ENCODE measurements around the gene UAP1.

The UAP1 gene

GRCh38 chr1:162557536-162557935 lies 4.0 kb upstream of the UAP1 start:
- no peak overlapping the region for H3K4me2 ChIP-seq (ENCODE audit: insufficient read depth, low read length)
- H3K79me2 ChIP-seq (ENCODE audit: insufficient read depth, low read length) = peaks cover 9% of the 10 kb centered on the region
- no peak overlapping the region for H3K9ac ChIP-seq (ENCODE audit: low read depth, low read length)
- TF ChIP-seq EZH2 (IDR thresholded peaks at IDR 0.05; ENCODE audit: borderline replicate concordance, low read depth, low read length, severe bottlenecking) = no peak
- no peak for TF ChIP-seq CTCF (IDR thresholded peaks at IDR 0.05; ENCODE audit: borderline replicate concordance, extremely low read depth, low read length, poor library complexity, severe bottlenecking)
- H3K27ac ChIP-seq (ENCODE audit: low read length) = no peak overlapping the region
- ATAC-seq (ENCODE audit: insufficient read depth, low read depth) (no peak), DNase-seq (no peak)
- H3K27me3 ChIP-seq (ENCODE audit: insufficient read depth, low read length, poor library complexity) = no peaks in the 10 kb centered on the region
- H3K9me3 ChIP-seq (ENCODE audit: insufficient read depth, low read length, severe bottlenecking) = no peaks in the 10 kb centered on the region
- H4K20me1 ChIP-seq (ENCODE audit: insufficient read depth, low read length) = no peaks in the 10 kb centered on the region
- no peak overlapping the region for H2AFZ ChIP-seq (ENCODE audit: low read depth, low read length)
- no peaks in the 10 kb centered on the region; the same call in 1 of the 2 replicates for H3K36me3 ChIP-seq (ENCODE audit: insufficient read depth, low read length)
- peaks cover 16% of the 10 kb centered on the region for H3K4me1 ChIP-seq (ENCODE audit: insufficient read depth, low read length)
- no peak overlapping the region for H3K4me3 ChIP-seq (ENCODE audit: low read depth in 1 of 2, low read length in 2 of 2)

DNA sequence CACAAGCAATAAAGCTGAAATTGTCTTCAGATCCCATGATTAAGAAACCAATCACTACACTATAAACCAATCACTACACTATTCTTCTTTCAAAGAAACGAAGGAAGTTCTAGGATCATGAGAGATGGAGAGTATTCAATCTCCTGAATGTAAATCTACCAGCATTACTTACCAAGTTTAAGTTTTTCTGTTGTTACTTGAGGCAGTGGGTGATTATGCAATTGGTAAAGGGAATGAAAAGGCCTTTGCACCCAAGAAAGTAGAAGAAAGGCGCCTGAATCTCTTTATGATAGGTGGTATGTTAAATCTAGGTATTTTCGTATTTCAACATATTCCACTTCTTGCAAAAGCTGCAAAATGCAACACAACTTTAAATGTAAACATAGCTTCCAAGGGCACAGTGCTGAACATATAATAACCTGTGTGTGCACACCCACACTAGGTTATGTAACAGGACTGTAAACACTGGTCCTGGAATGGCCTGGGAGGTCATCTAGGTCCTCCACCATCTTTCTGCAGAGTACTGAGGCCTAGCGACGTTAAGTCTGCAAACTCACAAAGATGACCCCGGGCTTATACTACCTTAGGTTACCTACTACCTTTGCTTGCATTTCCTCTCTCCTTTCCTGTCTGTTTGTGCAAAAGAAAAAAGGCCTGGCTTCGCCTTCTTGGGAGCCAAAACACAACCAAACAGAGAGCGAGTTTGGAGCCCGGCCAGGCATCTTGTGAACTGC lies 1.1 kb upstream of the UAP1 start:
- Histone ChIP-seq H4K20me1 (ENCODE audit: insufficient read depth, low read length) (no peaks in the 10 kb centered on the region), H3K4me1 (ENCODE audit: insufficient read depth, low read length) (peaks cover 25% of the 10 kb centered on the region), H3K27ac (ENCODE audit: low read length) (peak overlapping the region; percentile 83), H3K4me2 (ENCODE audit: insufficient read depth, low read length) (peak overlapping the region; percentile 93), H3K27me3 (ENCODE audit: insufficient read depth, low read length, poor library complexity) (no peaks in the 10 kb centered on the region), H2AFZ (ENCODE audit: low read depth, low read length) (peak overlapping the region; percentile 77), H3K36me3 (ENCODE audit: insufficient read depth, low read length) (no peaks in the 10 kb centered on the region; the same call in 1 of the 2 replicates), H3K9me3 (ENCODE audit: insufficient read depth, low read length, severe bottlenecking) (no peaks in the 10 kb centered on the region), H3K4me3 (ENCODE audit: low read depth in 1 of 2, low read length in 2 of 2) (peak overlapping the region; percentile 60 to 87), H3K9ac (ENCODE audit: low read depth, low read length) (peak overlapping the region; percentile 89), H3K79me2 (ENCODE audit: insufficient read depth, low read length) (peaks cover 22% of the 10 kb centered on the region)
- DNase-seq (no peak), ATAC-seq (ENCODE audit: insufficient read depth, low read depth) (no peak)
- TF ChIP-seq EZH2 (IDR thresholded peaks at IDR 0.05; ENCODE audit: borderline replicate concordance, low read depth, low read length, severe bottlenecking) = no peak
- no peak for TF ChIP-seq CTCF (IDR thresholded peaks at IDR 0.05; ENCODE audit: borderline replicate concordance, extremely low read depth, low read length, poor library complexity, severe bottlenecking)

GRCh38 chr1:162561037-162561615 lies 396 bp upstream of the UAP1 start:
- Histone ChIP-seq H3K36me3 (ENCODE audit: insufficient read depth, low read length) (peaks cover 2% of the 10 kb centered on the region; the same call in 1 of the 2 replicates), H3K4me2 (ENCODE audit: insufficient read depth, low read length) (peak overlapping the region; percentile 93), H3K4me3 (ENCODE audit: low read depth in 1 of 2, low read length in 2 of 2) (peak overlapping the region; percentile 60 to 87), H2AFZ (ENCODE audit: low read depth, low read length) (peak overlapping the region; percentile 88), H4K20me1 (ENCODE audit: insufficient read depth, low read length) (no peaks in the 10 kb centered on the region), H3K27me3 (ENCODE audit: insufficient read depth, low read length, poor library complexity) (no peaks in the 10 kb centered on the region), H3K27ac (ENCODE audit: low read length) (peak overlapping the region; percentile 83), H3K9ac (ENCODE audit: low read depth, low read length) (peak overlapping the region; percentile 89), H3K4me1 (ENCODE audit: insufficient read depth, low read length) (peaks cover 25% of the 10 kb centered on the region), H3K9me3 (ENCODE audit: insufficient read depth, low read length, severe bottlenecking) (no peaks in the 10 kb centered on the region), H3K79me2 (ENCODE audit: insufficient read depth, low read length) (peaks cover 22% of the 10 kb centered on the region)
- ATAC-seq (ENCODE audit: insufficient read depth, low read depth) = peak; percentile 92
- DNase-seq = peak; percentile 97
- TF ChIP-seq EZH2 (IDR thresholded peaks at IDR 0.05; ENCODE audit: borderline replicate concordance, low read depth, low read length, severe bottlenecking) (no peak), CTCF (IDR thresholded peaks at IDR 0.05; ENCODE audit: borderline replicate concordance, extremely low read depth, low read length, poor library complexity, severe bottlenecking) (no peak)

Measured in DND-41 (cell line).